ENCODE measurements around the gene RNF220.

- TF ChIP-seq CTCF (IDR thresholded peaks at IDR 0.05 in 8 of 11, conservative IDR thresholded peaks at IDR 0.05 in 3 of 11), result no peak
- TF ChIP-seq POLR2A (IDR thresholded peaks at IDR 0.05), result no peak
- no peak for TF ChIP-seq POLR2AphosphoS5 (IDR thresholded peaks at IDR 0.05)
Observed at GRCh38 chr1:44419901-44420300, 14.8 kb downstream of the RNF220 start.

All from spleen (tissue), 7 donors.